Karpas-422 (cell line): ENCODE results near the gene OR10G7. TPM values are rescaled to one million over a fixed set of nuclear protein-coding genes. Genes with fewer than 3 reads are reported as not detected.

Experiments used
- DNase-seq: peaks from one replicate; pipeline ENCODE4 v3.0.0-alpha.2; 2015
- H2AFZ ChIP-seq: fragments of 200-600 bp; sonication (generic); 2 replicates; pipeline ENCODE4 v1.6.1; 2014; ENCODE audit warnings: antibody characterized with exemption, low read length, mixed read lengths
- H3K27ac ChIP-seq: fragments of 200-600 bp; sonication (generic); 2 replicates; pipeline ENCODE4 v1.5.1; 2014; ENCODE audit warnings: mild to moderate bottlenecking, low read length, moderate library complexity
- H3K27me3 ChIP-seq: fragments of 200-600 bp; sonication (generic); 2 replicates; pipeline ENCODE4 v1.6.1; 2014; ENCODE audit warnings: low read length, mixed read lengths
- H3K36me3 ChIP-seq: fragments of 200-600 bp; sonication (generic); 2 replicates; pipeline ENCODE4 v1.6.1; 2014; ENCODE audit warnings: low read length, mixed read lengths; ENCODE audit not compliant: insufficient read depth
- H3K4me1 ChIP-seq: fragments of 200-600 bp; sonication (generic); 2 replicates; pipeline ENCODE4 v1.6.1; 2014; ENCODE audit warnings: mild to moderate bottlenecking, low read length, mixed read lengths
- H3K4me2 ChIP-seq: fragments of 200-600 bp; sonication (generic); 2 replicates; pipeline ENCODE4 v1.6.1; 2014; ENCODE audit warnings: low read length, low read depth, mild to moderate bottlenecking; ENCODE audit not compliant: poor library complexity, severe bottlenecking
- H3K4me3 ChIP-seq: fragments of 200-600 bp; sonication (generic); 2 replicates; pipeline ENCODE4 v1.5.1; 2014; ENCODE audit warnings: mild to moderate bottlenecking, antibody characterized with exemption, low read length, mixed read lengths
- H3K79me2 ChIP-seq: fragments of 200-600 bp; sonication (generic); 2 replicates; pipeline ENCODE4 v1.6.1; 2014; ENCODE audit warnings: mild to moderate bottlenecking, low read length, mixed read lengths
- H3K9ac ChIP-seq: fragments of 200-600 bp; sonication (generic); 2 replicates; pipeline ENCODE4 v1.6.0; 2014; ENCODE audit warnings: low read length
- H3K9me2 ChIP-seq: fragments of 200-600 bp; sonication (generic), shearing (Covaris generic); replicated peaks from 2 replicates; pipeline ENCODE4 v1.6.0; 2014; ENCODE audit warnings: mild to moderate bottlenecking, low read length, moderate library complexity; ENCODE audit not compliant: insufficient read depth
- H3K9me3 ChIP-seq: fragments of 300-700, 200-600 bp; sonication (generic); 2 replicates; pipeline ENCODE4 v1.6.1; 2014; ENCODE audit warnings: low read length, mixed read lengths
- H4K20me1 ChIP-seq: fragments of 200-600 bp; sonication (generic); 2 replicates; pipeline ENCODE4 v1.6.1; 2014; ENCODE audit warnings: mild to moderate bottlenecking, antibody characterized with exemption, low read length, low read depth; ENCODE audit not compliant: insufficient read depth
- total RNA-seq: library from RNA; depleted of rRNA; stranded (reverse); fragments of >200 nt; shearing (Covaris generic); gene quantifications from 2 replicates; pipeline ENCODE4 v1.2.3, GENCODE V29; 2014; ENCODE audit warnings: low replicate concordance; rRNA removed

Gene OR10G7, protein sequence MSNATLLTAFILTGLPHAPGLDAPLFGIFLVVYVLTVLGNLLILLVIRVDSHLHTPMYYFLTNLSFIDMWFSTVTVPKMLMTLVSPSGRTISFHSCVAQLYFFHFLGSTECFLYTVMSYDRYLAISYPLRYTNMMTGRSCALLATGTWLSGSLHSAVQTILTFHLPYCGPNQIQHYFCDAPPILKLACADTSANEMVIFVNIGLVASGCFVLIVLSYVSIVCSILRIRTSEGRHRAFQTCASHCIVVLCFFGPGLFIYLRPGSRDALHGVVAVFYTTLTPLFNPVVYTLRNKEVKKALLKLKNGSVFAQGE
- not detected in 2 replicates for total RNA-seq

DNA sequence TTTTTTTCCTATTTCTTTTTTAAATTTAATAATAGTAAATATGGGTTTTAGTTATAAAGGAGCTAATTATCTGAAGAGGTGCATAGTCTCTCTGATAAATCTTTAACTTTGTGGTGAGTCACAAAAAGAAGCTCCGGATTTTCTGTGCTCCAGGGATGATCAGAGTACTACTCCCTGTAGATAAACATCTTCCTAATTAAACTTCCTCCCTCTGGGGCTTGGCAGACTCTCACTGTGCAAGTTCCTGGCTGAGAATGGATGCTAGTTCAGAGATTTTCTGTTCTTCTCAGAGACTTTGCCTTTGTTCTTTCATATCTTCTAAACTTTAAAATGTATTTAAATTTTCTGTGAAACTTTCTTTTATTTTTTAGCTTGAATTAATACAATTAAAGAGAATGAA is at the start of gene OR10G7:
TSS of gene OR10G7 (minus strand) at position 72 of the 400 bp plus-strand sequence. CDS start 2,324 bp downstream, outside the sequence.
- no peak within 1 kb of the TSS for H3K4me2 ChIP-seq
- H3K79me2 ChIP-seq = no peaks in the 10 kb centered on the region
- no peak within 1 kb of the TSS for H3K9ac ChIP-seq
- H3K4me3 ChIP-seq = no peak within 1 kb of the TSS
- H3K36me3 ChIP-seq = no peaks in the 10 kb centered on the region
- H2AFZ ChIP-seq = no peak within 1 kb of the TSS
- H3K4me1 ChIP-seq = no peaks in the 10 kb centered on the region
- no peak within 1 kb of the TSS for H3K27ac ChIP-seq
- no peaks in the 10 kb centered on the region for H3K9me2 ChIP-seq
- no peaks in the 10 kb centered on the region for H3K27me3 ChIP-seq
- no peak for DNase-seq
- no peaks in the 10 kb centered on the region for H4K20me1 ChIP-seq
- H3K9me3 ChIP-seq = no peaks in the 10 kb centered on the region

DNA sequence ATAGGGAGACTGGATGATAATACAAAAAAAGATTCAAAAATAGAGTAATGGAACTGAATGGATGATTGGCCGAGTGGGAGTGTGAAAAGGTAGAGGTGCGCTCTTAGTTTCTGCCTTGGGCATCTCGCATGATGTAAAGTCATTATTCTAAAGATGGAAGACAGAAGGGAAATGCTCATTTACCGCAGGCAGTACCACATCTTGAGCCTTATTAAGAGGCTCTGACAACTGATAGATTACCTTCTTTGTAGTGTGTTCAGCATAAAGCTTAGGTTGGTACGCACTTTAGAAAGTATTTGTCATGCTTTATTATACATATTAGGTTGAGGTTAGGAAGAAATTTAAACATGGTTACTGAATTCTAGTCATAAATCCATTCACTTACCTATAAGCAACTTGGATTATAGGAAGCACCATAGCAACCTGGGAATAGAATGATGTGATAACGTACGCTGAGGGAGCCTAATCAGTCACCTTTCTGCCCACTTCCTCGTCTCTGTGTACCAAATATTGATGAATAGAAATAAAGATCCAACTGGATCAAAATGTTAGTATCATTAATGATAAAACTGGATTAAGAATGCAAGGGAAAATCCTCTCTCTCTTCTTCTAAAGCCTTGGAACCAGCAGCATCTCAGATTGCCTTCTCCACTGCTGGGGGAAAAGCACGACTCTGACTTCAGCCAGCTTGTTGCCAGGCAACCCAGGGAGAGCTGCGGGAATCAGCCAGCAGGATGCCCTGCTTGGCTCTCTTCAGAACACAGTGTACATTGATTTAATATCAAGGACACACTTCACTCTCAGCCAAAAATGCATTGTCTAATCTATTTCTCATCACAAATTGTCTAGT is 45.1 kb upstream of the OR10G7 start:
- Histone ChIP-seq H3K4me1 (no peaks in the 10 kb centered on the region), H3K9me2 (no peaks in the 10 kb centered on the region), H3K9me3 (no peaks in the 10 kb centered on the region), H3K79me2 (no peaks in the 10 kb centered on the region), H3K27ac (no peak overlapping the region), H4K20me1 (no peaks in the 10 kb centered on the region), H3K4me3 (no peak overlapping the region), H2AFZ (no peak overlapping the region), H3K9ac (no peak overlapping the region), H3K36me3 (no peaks in the 10 kb centered on the region), H3K27me3 (no peaks in the 10 kb centered on the region), H3K4me2 (no peak overlapping the region)
- no peak for DNase-seq

DNA sequence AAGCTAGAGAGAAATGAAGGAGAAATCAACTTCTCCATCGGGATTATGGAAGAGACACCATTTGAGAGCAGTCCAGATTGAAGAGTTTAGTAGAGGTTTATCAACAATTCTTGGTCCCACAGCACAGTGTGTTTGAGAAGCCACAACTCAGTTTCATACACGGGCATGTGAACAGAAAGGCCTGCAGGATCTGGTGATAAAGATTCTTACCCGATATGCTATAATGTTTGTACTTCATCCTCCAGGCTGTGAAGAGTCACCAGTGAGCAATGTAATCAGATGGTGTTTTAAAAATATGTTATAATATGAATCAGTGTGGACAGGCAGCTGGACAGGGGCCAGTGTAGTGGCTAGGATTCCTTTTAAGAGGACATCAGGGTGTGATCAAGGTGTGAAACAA is 44.5 kb upstream of the OR10G7 start:
- Histone ChIP-seq H4K20me1 (no peaks in the 10 kb centered on the region), H3K9me3 (no peaks in the 10 kb centered on the region), H3K79me2 (no peaks in the 10 kb centered on the region), H3K27ac (no peak overlapping the region), H3K36me3 (no peaks in the 10 kb centered on the region), H3K4me1 (no peaks in the 10 kb centered on the region), H3K4me3 (no peak overlapping the region), H2AFZ (no peak overlapping the region), H3K9ac (no peak overlapping the region), H3K9me2 (no peaks in the 10 kb centered on the region), H3K27me3 (no peaks in the 10 kb centered on the region), H3K4me2 (no peak overlapping the region)
- no peak for DNase-seq

DNA sequence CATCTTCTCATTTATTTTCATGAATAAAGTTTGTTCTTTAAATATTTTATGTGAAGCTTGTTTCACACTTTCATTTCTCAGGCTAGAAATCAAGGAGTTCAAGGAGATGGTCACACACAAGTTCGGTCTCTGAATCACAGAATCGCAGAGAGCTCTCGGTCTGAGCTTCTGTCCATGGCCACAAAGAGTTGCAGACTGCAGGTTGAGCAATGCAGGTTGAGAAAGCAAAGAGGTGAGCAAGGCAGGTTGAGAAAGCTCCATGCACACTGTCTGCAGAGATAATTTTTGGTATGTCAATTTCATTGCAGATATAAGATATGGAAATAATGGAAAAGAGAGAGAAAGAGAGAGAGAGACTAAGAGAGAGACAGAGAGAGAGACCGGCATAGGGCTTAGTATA is 41.2 kb upstream of the OR10G7 start:
- no peaks in the 10 kb centered on the region for H3K9me2 ChIP-seq
- no peaks in the 10 kb centered on the region for H3K36me3 ChIP-seq
- no peaks in the 10 kb centered on the region for H4K20me1 ChIP-seq
- no peaks in the 10 kb centered on the region for H3K9me3 ChIP-seq
- no peak overlapping the region for H3K4me2 ChIP-seq
- no peak overlapping the region for H3K4me3 ChIP-seq
- no peak overlapping the region for H3K27ac ChIP-seq
- no peaks in the 10 kb centered on the region for H3K4me1 ChIP-seq
- no peak for DNase-seq
- no peaks in the 10 kb centered on the region for H3K27me3 ChIP-seq
- H3K79me2 ChIP-seq = no peaks in the 10 kb centered on the region
- no peak overlapping the region for H3K9ac ChIP-seq
- H2AFZ ChIP-seq = no peak overlapping the region

DNA sequence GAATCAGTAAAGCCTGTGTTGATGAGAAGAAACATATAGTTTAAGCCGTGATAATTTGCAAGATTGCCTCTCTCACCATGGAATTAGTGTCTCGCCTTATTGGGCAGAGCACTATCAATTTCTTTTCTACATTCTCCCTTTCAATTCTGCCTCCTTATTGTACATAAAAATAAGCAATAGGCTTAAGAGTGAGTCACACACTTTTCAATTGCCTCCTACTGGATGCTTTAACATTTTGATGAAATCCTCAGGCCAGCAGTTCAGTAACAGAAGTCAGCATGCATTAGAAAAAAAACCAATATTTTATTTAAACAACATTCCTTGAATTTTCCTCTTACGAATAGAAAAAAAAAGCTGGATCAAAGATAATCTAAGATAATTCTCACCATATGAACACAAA is 40.4 kb upstream of the OR10G7 start:
- Histone ChIP-seq H2AFZ (no peak overlapping the region), H3K4me3 (no peak overlapping the region), H3K27me3 (no peaks in the 10 kb centered on the region), H3K79me2 (no peaks in the 10 kb centered on the region), H3K36me3 (no peaks in the 10 kb centered on the region), H3K4me1 (no peaks in the 10 kb centered on the region), H4K20me1 (no peaks in the 10 kb centered on the region), H3K9me3 (no peaks in the 10 kb centered on the region), H3K27ac (no peak overlapping the region), H3K9me2 (no peaks in the 10 kb centered on the region), H3K9ac (no peak overlapping the region), H3K4me2 (no peak overlapping the region)
- no peak for DNase-seq

DNA sequence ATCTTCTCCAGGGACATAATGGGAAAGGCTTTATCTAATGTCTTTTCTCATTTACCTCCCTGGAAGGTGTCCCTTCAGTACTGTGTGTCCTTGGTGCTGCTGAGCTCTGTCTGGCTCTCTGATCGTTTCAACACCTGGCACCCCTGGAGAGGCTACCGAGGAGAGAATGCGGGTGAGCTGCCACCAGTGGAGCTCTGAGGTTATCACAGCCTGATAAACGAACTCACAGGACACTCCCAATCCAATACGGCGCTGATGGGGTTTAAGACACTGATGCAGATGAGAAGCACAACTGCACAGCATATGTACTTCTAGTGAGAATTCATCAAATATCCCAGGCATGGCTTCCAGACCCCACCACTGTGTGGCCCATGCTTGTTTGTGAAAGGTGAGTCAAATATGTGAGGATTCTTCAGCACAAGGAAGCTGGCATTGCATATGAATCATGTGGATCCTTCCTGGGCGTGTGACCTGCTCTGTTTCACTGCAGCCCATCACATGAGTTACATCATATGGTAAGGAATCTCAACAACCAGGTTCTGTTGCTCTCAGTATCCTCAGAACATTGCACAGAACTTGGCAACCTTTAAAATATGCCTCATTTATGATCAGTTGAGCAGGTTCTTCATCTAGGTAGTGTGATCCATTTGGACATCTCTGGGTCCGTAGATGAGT is 39.3 kb upstream of the OR10G7 start:
- Histone ChIP-seq H3K27ac (no peak overlapping the region), H3K4me3 (no peak overlapping the region), H2AFZ (no peak overlapping the region), H3K9me2 (no peaks in the 10 kb centered on the region), H3K4me1 (no peaks in the 10 kb centered on the region), H3K27me3 (no peaks in the 10 kb centered on the region), H3K36me3 (no peaks in the 10 kb centered on the region), H3K9ac (no peak overlapping the region), H3K79me2 (no peaks in the 10 kb centered on the region), H3K4me2 (no peak overlapping the region), H4K20me1 (no peaks in the 10 kb centered on the region), H3K9me3 (no peaks in the 10 kb centered on the region)
- DNase-seq = no peak

DNA sequence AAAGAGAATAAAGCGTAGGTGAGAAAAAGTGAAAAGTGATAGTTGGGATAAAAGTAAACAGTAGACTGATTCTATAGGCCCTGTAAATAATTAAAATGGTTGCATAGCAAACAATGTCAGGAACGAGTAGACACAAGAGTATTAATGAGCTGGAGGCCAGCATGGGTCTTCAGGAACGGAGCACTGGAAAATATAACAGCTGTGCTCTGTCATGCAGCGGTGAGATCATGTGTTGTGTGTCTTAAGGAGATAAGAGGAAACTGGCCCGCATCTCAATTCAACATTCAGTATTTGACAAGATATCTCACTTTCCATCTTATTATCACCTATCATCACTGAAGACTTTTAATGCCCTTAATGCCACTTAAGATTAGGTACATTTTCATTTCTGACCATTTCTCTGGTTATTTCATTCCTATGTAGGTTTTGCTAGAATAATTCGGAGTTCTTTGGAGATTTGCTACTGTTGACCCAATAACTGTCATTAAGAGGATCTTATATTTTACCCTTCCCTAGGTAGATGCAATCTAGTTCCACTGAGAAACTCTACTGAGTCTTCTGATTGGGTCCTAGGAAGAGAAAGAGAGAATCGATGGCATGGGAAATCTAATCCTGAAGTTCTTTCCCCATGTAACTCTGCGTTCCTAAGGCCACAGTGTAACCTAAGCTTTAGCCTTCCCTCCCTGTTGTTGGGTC is 38.7 kb upstream of the OR10G7 start:
- no peaks in the 10 kb centered on the region for H3K9me3 ChIP-seq
- H2AFZ ChIP-seq = no peak overlapping the region
- no peaks in the 10 kb centered on the region for H3K27me3 ChIP-seq
- H3K27ac ChIP-seq = no peak overlapping the region
- H3K79me2 ChIP-seq = no peaks in the 10 kb centered on the region
- H3K4me2 ChIP-seq = no peak overlapping the region
- H3K36me3 ChIP-seq = no peaks in the 10 kb centered on the region
- no peak overlapping the region for H3K4me3 ChIP-seq
- no peaks in the 10 kb centered on the region for H4K20me1 ChIP-seq
- no peaks in the 10 kb centered on the region for H3K9me2 ChIP-seq
- H3K9ac ChIP-seq = no peak overlapping the region
- no peak for DNase-seq
- no peaks in the 10 kb centered on the region for H3K4me1 ChIP-seq
